Activated T-helper 1 cell treated with anti-CD3 and anti-CD28 coated beads, Interleukin-12 subunit alpha, Interleukin-12 subunit beta, Interleukin-2, Interleukin-4 antibody, amounts not matched to agents 30 ng/mL and 10 ng/mL and 1 ng/mL, durations not matched to agents 14 hours and 24 hours and 36 hours (primary cell): ENCODE data around the gene RSBN1L. TPM values are rescaled to one million over a fixed set of nuclear protein-coding genes. Genes with fewer than 3 reads are reported as not detected.

Source experiments
- DNase-seq: peaks from one replicate; pipeline ENCODE4 v3.0.0; 2021; ENCODE audit warnings: low spot score
- H3K27ac Mint-ChIP-seq: one replicate; pipeline ENCODE4 v1.8.0; 2021; ENCODE audit warnings: mild to moderate bottlenecking, mixed read lengths
- H3K27me3 Mint-ChIP-seq: one replicate; pipeline ENCODE4 v1.8.0; 2022; ENCODE audit warnings: mild to moderate bottlenecking, moderate library complexity, mixed read lengths; ENCODE audit not compliant: insufficient read depth
- H3K36me3 Mint-ChIP-seq: one replicate; pipeline ENCODE4 v1.8.0; 2021; ENCODE audit warnings: low read depth, mixed read lengths
- H3K4me1 Mint-ChIP-seq: one replicate; pipeline ENCODE4 v1.8.0; 2021; ENCODE audit warnings: low read depth, mixed read lengths
- H3K4me3 Mint-ChIP-seq: one replicate; pipeline ENCODE4 v1.8.0; 2021; ENCODE audit warnings: mild to moderate bottlenecking, moderate library complexity, mixed read lengths
- H3K9me3 Mint-ChIP-seq: one replicate; pipeline ENCODE4 v1.8.0; 2021; ENCODE audit warnings: mixed read lengths
- intact Hi-C: fragments of 100-400 bp; cut with micrococcal nuclease; formaldehyde crosslinking; loops from one replicate; pipeline ENCODE4 v1.15.1; 2024
- total RNA-seq: library from RNA; stranded (reverse); gene quantifications from 2 replicates; pipeline ENCODE4 v1.2.3, GENCODE V29; 2022

RSBN1L gene
- total RNA-seq, 1 donor from 2014 or later: 27.9 TPM

- H3K36me3 Mint-ChIP-seq: peaks cover 23% of the 10 kb centered on the region
- H3K4me1 Mint-ChIP-seq: peaks cover 4% of the 10 kb centered on the region
- no peaks in the 10 kb centered on the region for H3K27me3 Mint-ChIP-seq
- intact Hi-C loops: no loop called here
- H3K27ac Mint-ChIP-seq: no peak overlapping the region
- no peaks in the 10 kb centered on the region for H3K9me3 Mint-ChIP-seq
- no peak overlapping the region for H3K4me3 Mint-ChIP-seq
- no peak for DNase-seq
Measured at GRCh38 chr7:77746164-77746823, 50.0 kb downstream of the RSBN1L start.

GRCh38 chr7:77746824-77747165, 50.5 kb downstream of the RSBN1L start:
- Mint-ChIP-seq H3K9me3 (no peaks in the 10 kb centered on the region), H3K4me3 (no peak overlapping the region), H3K27me3 (no peaks in the 10 kb centered on the region), H3K27ac (no peak overlapping the region), H3K36me3 (peaks cover 22% of the 10 kb centered on the region), H3K4me1 (peaks cover 4% of the 10 kb centered on the region)
- intact Hi-C loops: no loop called here
- no peak for DNase-seq

GRCh38 chr7:77747178-77747577, 50.9 kb downstream of the RSBN1L start:
- H3K4me3 Mint-ChIP-seq: no peak overlapping the region
- no peak for DNase-seq
- peaks cover 18% of the 10 kb centered on the region for H3K36me3 Mint-ChIP-seq
- H3K4me1 Mint-ChIP-seq: peaks cover 7% of the 10 kb centered on the region
- no peaks in the 10 kb centered on the region for H3K9me3 Mint-ChIP-seq
- H3K27ac Mint-ChIP-seq: no peak overlapping the region
- H3K27me3 Mint-ChIP-seq: no peaks in the 10 kb centered on the region
- intact Hi-C loops: no loop called here

GRCh38 chr7:77747718-77748117, 51.5 kb downstream of the RSBN1L start:
- H3K36me3 Mint-ChIP-seq: peaks cover 16% of the 10 kb centered on the region
- H3K9me3 Mint-ChIP-seq: no peaks in the 10 kb centered on the region
- no peak overlapping the region for H3K27ac Mint-ChIP-seq
- no peak overlapping the region for H3K4me3 Mint-ChIP-seq
- H3K4me1 Mint-ChIP-seq: peaks cover 12% of the 10 kb centered on the region
- intact Hi-C loops: no loop called here
- DNase-seq: no peak
- H3K27me3 Mint-ChIP-seq: no peaks in the 10 kb centered on the region

GRCh38 chr7:77752016-77752415, 55.8 kb downstream of the RSBN1L start:
- peaks cover 25% of the 10 kb centered on the region for H3K4me1 Mint-ChIP-seq
- no peak overlapping the region for H3K4me3 Mint-ChIP-seq
- peaks cover 12% of the 10 kb centered on the region for H3K36me3 Mint-ChIP-seq
- peak overlapping the region; percentile 34 for H3K27ac Mint-ChIP-seq
- intact Hi-C loops: no loop called here
- DNase-seq: no peak
- H3K27me3 Mint-ChIP-seq: no peaks in the 10 kb centered on the region
- no peaks in the 10 kb centered on the region for H3K9me3 Mint-ChIP-seq

GRCh38 chr7:77753173-77753572, 56.9 kb downstream of the RSBN1L start:
- Mint-ChIP-seq H3K4me1 (peaks cover 32% of the 10 kb centered on the region), H3K27me3 (no peaks in the 10 kb centered on the region), H3K27ac (no peak overlapping the region), H3K9me3 (no peaks in the 10 kb centered on the region), H3K36me3 (peaks cover 11% of the 10 kb centered on the region), H3K4me3 (no peak overlapping the region)
- intact Hi-C loops: no loop called here
- DNase-seq: no peak

- Mint-ChIP-seq H3K9me3 (no peaks in the 10 kb centered on the region), H3K4me1 (peaks cover 34% of the 10 kb centered on the region), H3K27me3 (no peaks in the 10 kb centered on the region), H3K27ac (no peak overlapping the region), H3K4me3 (no peak overlapping the region), H3K36me3 (peaks cover 2% of the 10 kb centered on the region)
- no peak for DNase-seq
- intact Hi-C loops: loop anchor here (5.0 kb wide), 1 partner anchor 220 kb away; the partner anchor contains the start of gene PTPN12
Measured at GRCh38 chr7:77757589-77757988, 61.3 kb downstream of the RSBN1L start.

- no peak overlapping the region for H3K4me3 Mint-ChIP-seq
- peaks cover 25% of the 10 kb centered on the region for H3K4me1 Mint-ChIP-seq
- H3K27ac Mint-ChIP-seq: no peak overlapping the region
- no peaks in the 10 kb centered on the region for H3K9me3 Mint-ChIP-seq
- no peaks in the 10 kb centered on the region for H3K27me3 Mint-ChIP-seq
- peaks cover 6% of the 10 kb centered on the region for H3K36me3 Mint-ChIP-seq
- DNase-seq: peak; percentile 51
- intact Hi-C loops: loop anchor here (1.0 to 5.0 kb wide), 4 partner anchors 63 to 222 kb away; partner anchors contain the start of genes PTPN12 and RSBN1L
Measured at GRCh38 chr7:77759294-77759889, 63.1 kb downstream of the RSBN1L start.

GRCh38 chr7:77760809-77761453, 64.7 kb downstream of the RSBN1L start:
- intact Hi-C loops: no loop called here
- no peak overlapping the region for H3K4me3 Mint-ChIP-seq
- H3K36me3 Mint-ChIP-seq: peaks cover 11% of the 10 kb centered on the region
- H3K27me3 Mint-ChIP-seq: no peaks in the 10 kb centered on the region
- H3K27ac Mint-ChIP-seq: no peak overlapping the region
- DNase-seq: no peak
- no peaks in the 10 kb centered on the region for H3K9me3 Mint-ChIP-seq
- H3K4me1 Mint-ChIP-seq: peaks cover 23% of the 10 kb centered on the region

- Mint-ChIP-seq H3K36me3 (peaks cover 16% of the 10 kb centered on the region), H3K9me3 (no peaks in the 10 kb centered on the region), H3K27ac (no peak overlapping the region), H3K4me1 (peaks cover 6% of the 10 kb centered on the region), H3K27me3 (no peaks in the 10 kb centered on the region), H3K4me3 (no peak overlapping the region)
- intact Hi-C loops: no loop called here
- no peak for DNase-seq
Measured at GRCh38 chr7:77765481-77765880, 69.2 kb downstream of the RSBN1L start.

- intact Hi-C loops: no loop called here
- Mint-ChIP-seq H3K27ac (no peak overlapping the region), H3K27me3 (no peaks in the 10 kb centered on the region), H3K36me3 (peaks cover 16% of the 10 kb centered on the region), H3K4me1 (peaks cover 6% of the 10 kb centered on the region), H3K4me3 (no peak overlapping the region), H3K9me3 (no peaks in the 10 kb centered on the region)
- no peak for DNase-seq
Measured at GRCh38 chr7:77765906-77766800, 69.9 kb downstream of the RSBN1L start.

- H3K27me3 Mint-ChIP-seq: no peaks in the 10 kb centered on the region
- H3K4me1 Mint-ChIP-seq: peaks cover 6% of the 10 kb centered on the region
- no peak overlapping the region for H3K4me3 Mint-ChIP-seq
- peak overlapping the region; percentile 3 for H3K27ac Mint-ChIP-seq
- DNase-seq: no peak
- intact Hi-C loops: no loop called here
- H3K9me3 Mint-ChIP-seq: no peaks in the 10 kb centered on the region
- H3K36me3 Mint-ChIP-seq: peaks cover 16% of the 10 kb centered on the region
Measured at GRCh38 chr7:77766801-77767605, 70.7 kb downstream of the RSBN1L start.
